Heart right ventricle (tissue), 16 donors: ENCODE results near the gene KRTAP4-2. TPM values are rescaled to one million over a fixed set of nuclear protein-coding genes. Genes with fewer than 3 reads are reported as not detected.
"Not testable (repeated sequence)": the region's sequence is repeated elsewhere in the genome, so short reads cannot be mapped to it uniquely, and the experiment has no call there.

Source experiments
- ATAC-seq, 8 donors: fragments of 200-7000 bp; cut with Tn5 transposase; one replicate each; pipeline ENCODE4 v1.9.1; 2020; ENCODE audit warnings: mild to moderate bottlenecking in 8 of 8, moderate library complexity in 8 of 8, moderate number of reproducible peaks in 1 of 8
- DNase-seq, 2 donors: peaks; one replicate each; pipeline ENCODE4 v3.0.0-alpha.2; 2020
- H3K27ac ChIP-seq, 10 donors: fragments of 200-600 bp; sonication (generic) in 2 of 10; one replicate each; pipeline versions ENCODE4 v1.5.0 to v1.8.0; 2020 to 2022; ENCODE audit warnings: mild to moderate bottlenecking in 3 of 10
- H3K27me3 ChIP-seq, 7 donors: fragments of 200-600 bp; one replicate each; pipeline ENCODE4 v1.8.0; 2021 to 2022; ENCODE audit warnings: mild to moderate bottlenecking in 2 of 7
- H3K36me3 ChIP-seq, 9 donors: fragments of 200-600 bp; sonication (generic) in 1 of 9; one replicate each; pipeline versions ENCODE4 v1.5.0 to v1.8.0; 2020 to 2022; ENCODE audit warnings: mild to moderate bottlenecking in 2 of 9
- H3K4me1 ChIP-seq, 9 donors: fragments of 200-600 bp; sonication (generic) in 1 of 9; one replicate each; pipeline versions ENCODE4 v1.5.0 to v1.8.0; 2020 to 2022; ENCODE audit warnings: mild to moderate bottlenecking in 4 of 9
- H3K4me3 ChIP-seq, 10 donors: fragments of 200-600 bp; sonication (generic) in 2 of 10; one replicate each; pipeline versions ENCODE4 v1.5.0 to v1.8.0; 2020 to 2022; ENCODE audit warnings: mild to moderate bottlenecking in 7 of 10, moderate library complexity in 2 of 10
- H3K9me3 ChIP-seq, 11 donors: fragments of 200-600 bp in 10 of 11; sonication (generic) in 2 of 11; one replicate each; pipeline versions ENCODE4 v1.5.0 to v1.8.0; 2013 to 2022; ENCODE audit warnings: mild to moderate bottlenecking in 2 of 11, control low read depth in 1 of 11, moderate library complexity in 1 of 11
- CTCF ChIP-seq, 9 donors: fragments of 200-600 bp; sonication (generic) in 2 of 9; IDR thresholded peaks; one replicate each; pipeline versions ENCODE4 v1.5.0 to v1.8.0; 2021 to 2022; ENCODE audit warnings: antibody characterized with exemption in 9 of 9, mild to moderate bottlenecking in 5 of 9, moderate library complexity in 1 of 9
- WGBS, 2 donors: extraction: QIAGEN DNeasy Blood & Tissue Kit; methylation state at CpG; one replicate each; pipeline ENCODE4 v1.1.7; 2013; ENCODE audit warnings: inconsistent platforms in 1 of 2; 5-methylcytosine and 5-hydroxymethylcytosine counted together
- intact Hi-C, 10 donors: fragments of 100-400 bp; cut with DNase I; formaldehyde crosslinking; loops; one replicate each; pipeline versions ENCODE4 v1.11.1 to v1.14.2; 2022
- long read RNA-seq, 3 donors: library from polyadenylated mRNA; unstranded; transcript quantifications; one replicate each; pipeline ENCODE4 v2.0.0, GENCODE V29; 2020 to 2021
- polyA plus RNA-seq, 2 donors: library from polyadenylated mRNA; stranded (reverse); fragments of 200-250 nt; gene quantifications; one replicate each; pipeline ENCODE4 v1.2.3, GENCODE V29; 2013
- total RNA-seq, 10 donors: library from RNA; stranded (reverse); fragmentation: NEBNext Ultra II Directional in 3 of 10; extraction: Animal tissue kit (Norgen Biotek cat#: 25700) in 3 of 10; gene quantifications; one replicate each; pipeline versions ENCODE4 v1.2.1 to v1.2.4, GENCODE V29; 2021 to 2023
- donor health status: Arrhythmogenic right ventricular cardiomyopathy.
- donor health status: ischemic (EF 13 %, LVEDD 7.1; RV severe dilation, severe dysfunction).
- donor health status: healthy with polysubstance abuse.
- donor health status: DM: no; HTN: yes; CAD: no.
- donor health status: DM: no; HTN: no; CAD: no.
- donor health status: ischemic (EF 25% LVEDD 6.9; RV normal size, moderate dysfunction).
- donor health status: ischemic (EF 25% LVEDD 5.7; RV mildly dilated, moderate dysfunction).
- donor health status: healthy.
- donor health status: DM: yes; HTN: yes; CAD: no.
- donor health status: Ischemic cardiomyopathy.
- donor health status: ischemic (EF 35%, LVEDD 5.7; RV mildly dilated, moderate dysfunction).
- donor health status: nonischemic (EF 11% LVEDD 7.7; RV severe dilation, severe dysfunction).
- donor health status: DM: yes; HTN: yes; CAD: no.
- donor health status: PGD.
- donor health status: ischemic (EF 29% LVEDD 5.4; RV normal size, mild dysfunction).
- donor health status: nonischemic (EF 23%, LVEDD 6.1; RV moderate dilation, normal function).

The KRTAP4-2 gene
- not detected for total RNA-seq
- not detected for polyA plus RNA-seq
- long read RNA-seq, donor 1: 0 reads
- long read RNA-seq, donor 2: 0 reads
- long read RNA-seq, donor 3: 0 reads

DNA sequence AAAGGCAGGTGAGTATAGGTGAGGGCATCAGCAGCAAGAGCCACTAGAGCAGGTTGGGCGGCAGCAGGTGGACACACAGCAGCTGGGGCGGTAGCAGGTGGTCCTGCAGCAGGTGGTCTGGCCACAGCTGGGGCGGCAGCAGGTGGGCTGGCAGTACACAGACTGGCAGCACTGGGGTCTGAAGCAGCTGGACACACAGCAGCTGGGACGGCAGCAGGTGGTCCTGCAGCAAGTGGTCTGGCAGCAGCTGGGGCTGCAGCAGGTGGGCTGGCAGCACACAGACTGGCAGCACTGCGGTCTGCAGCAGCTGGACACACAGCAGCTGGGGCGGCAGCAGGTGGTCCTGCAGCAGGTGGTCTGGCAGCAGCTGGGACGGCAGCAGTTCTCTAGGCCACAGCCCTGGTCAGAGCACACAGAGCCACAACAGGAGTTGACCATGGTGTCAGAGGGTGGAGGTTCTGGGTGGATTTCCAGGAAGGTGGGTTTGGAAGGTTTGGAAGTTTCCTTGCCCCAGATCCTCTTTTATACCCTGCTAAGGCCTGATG, at the start of gene KRTAP4-2:
TSS of gene KRTAP4-2 (minus strand) at position 495 of the 545 bp plus-strand sequence. CDS start at position 438, 57 bp downstream.
- H3K27me3 ChIP-seq: peaks cover 0 to 17% (median 12%) of the 10 kb centered on the region in 7 donors
- intact Hi-C loops: loop anchor here in 1 of 10 donors (10.0 kb wide), 1 partner anchor 57 kb away; the partner anchor contains the start of genes KRTAP9-3 and KRTAP9-8

DNA sequence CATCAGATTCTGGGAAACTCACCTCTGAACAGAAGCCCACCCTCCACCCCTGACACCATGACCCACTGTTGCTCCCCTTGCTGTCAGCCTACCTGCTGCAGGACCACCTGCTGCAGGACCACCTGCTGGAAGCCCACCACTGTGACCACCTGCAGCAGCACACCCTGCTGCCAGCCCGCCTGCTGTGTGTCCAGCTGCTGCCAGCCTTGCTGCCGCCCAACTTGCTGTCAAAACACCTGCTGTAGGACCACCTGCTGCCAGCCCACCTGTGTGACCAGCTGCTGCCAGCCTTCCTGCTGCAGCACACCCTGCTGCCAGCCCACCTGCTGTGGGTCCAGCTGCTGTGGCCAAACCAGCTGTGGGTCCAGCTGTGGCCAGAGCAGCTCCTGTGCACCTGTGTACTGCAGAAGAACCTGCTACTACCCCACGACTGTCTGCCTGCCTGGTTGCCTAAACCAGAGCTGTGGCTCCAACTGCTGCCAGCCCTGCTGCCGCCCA, 48.6 kb upstream of the KRTAP4-2 start, which contains the start of gene KRTAP9-2:
TSS of gene KRTAP9-2 (plus strand) at position 51 of the 498 bp plus-strand sequence. CDS start at position 58, 7 bp downstream.
- not testable (repeated sequence) for DNase-seq, H3K4me3 ChIP-seq, H3K36me3 ChIP-seq, H3K4me1 ChIP-seq, H3K9me3 ChIP-seq, H3K27ac ChIP-seq, ATAC-seq
- H3K27me3 ChIP-seq: peaks cover 0 to 26% (median 10%) of the 10 kb centered on the region in 7 donors
- intact Hi-C loops: loop anchor here in 1 of 10 donors (10.0 kb wide), 1 partner anchor 62 kb away; the partner anchor contains the start of genes KRTAP4-3 and KRTAP4-4
- 56 to 61% methylated on average over 2 to 3 of the region's 4 CpGs for WGBS, 2 donors

More for the DNA sequence above, at the start of gene KRTAP4-2:
- Histone ChIP-seq H3K36me3 (no peaks in the 10 kb centered on the region), H3K4me3 (no peak within 1 kb of the TSS), H3K27ac (no peak within 1 kb of the TSS), H3K4me1 (no peaks in the 10 kb centered on the region), H3K9me3 (no peaks in the 10 kb centered on the region)
- no peak for TF ChIP-seq CTCF (IDR thresholded peaks at IDR 0.05)
- ATAC-seq: no peak
- DNase-seq: no peak
- 74 to 82% methylated on average over 7 of the region's 7 CpGs for WGBS, 2 donors

- peaks cover 0 to 24% (median 4%) of the 10 kb centered on the region in 7 donors for H3K27me3 ChIP-seq
- 90 to 92% methylated on average over 6 of the region's 6 CpGs for WGBS, 2 donors
These were observed 48.0 kb upstream of the KRTAP4-2 start for GRCh38 chr17:41226051-41226450.

DNA sequence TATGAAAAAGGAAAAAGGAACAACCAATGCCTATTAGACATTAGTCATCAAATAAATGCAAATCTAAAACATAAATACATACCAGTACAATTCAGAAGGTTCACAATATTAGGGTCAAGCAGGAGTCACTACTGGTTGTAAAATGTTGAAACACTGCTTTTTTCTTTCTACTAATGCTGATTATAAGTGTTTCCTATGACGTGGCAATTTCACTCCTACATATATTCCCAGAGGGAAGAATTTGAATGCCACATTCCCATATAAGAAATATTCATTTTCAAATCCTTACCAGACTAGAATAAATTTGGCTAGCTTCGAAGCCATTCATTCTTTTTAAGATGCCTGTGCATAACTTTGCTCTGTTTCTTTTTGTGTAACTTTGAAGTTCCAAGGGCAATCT, 45.8 kb upstream of the KRTAP4-2 start:
- Histone ChIP-seq H3K27me3 (peaks cover 0 to 20% (median 0%) of the 10 kb centered on the region in 7 donors), H3K36me3 (no peaks in the 10 kb centered on the region), H3K9me3 (peaks cover 0 to 13% (median 0%) of the 10 kb centered on the region in 11 donors), H3K4me3 (no peak overlapping the region), H3K27ac (no peak overlapping the region), H3K4me1 (no peaks in the 10 kb centered on the region)
- intact Hi-C loops: loop anchor here in 1 of 10 donors (10.0 kb wide), 1 partner anchor 59 kb away; the partner anchor contains the start of genes KRTAP4-3 and KRTAP4-4
- WGBS, 2 donors: 62 to 64% methylated on average over 2 of the region's 2 CpGs
- TF ChIP-seq CTCF (IDR thresholded peaks at IDR 0.05): no peak
- DNase-seq: no peak
- ATAC-seq: no peak

More at GRCh38 chr17:41226051-41226450, 48.0 kb upstream of the KRTAP4-2 start:
- no peak for DNase-seq
- Histone ChIP-seq H3K4me3 (no peak overlapping the region), H3K27ac (no peak overlapping the region), H3K9me3 (no peaks in the 10 kb centered on the region), H3K36me3 (no peaks in the 10 kb centered on the region), H3K4me1 (no peaks in the 10 kb centered on the region)
- no peak for ATAC-seq
- no peak for TF ChIP-seq CTCF (IDR thresholded peaks at IDR 0.05)
- intact Hi-C loops: loop anchor here in 1 of 10 donors (10.0 kb wide), 1 partner anchor 61 kb away; the partner anchor contains the start of genes KRTAP4-3 and KRTAP4-4
